ENCODE data around the gene ING5.

ING5 gene

GRCh38 chr2:241672243-241673188 is 29.3 kb upstream of the ING5 start:
- DNase-seq: no peak

- no peak for DNase-seq
These were observed 28.6 kb upstream of the ING5 start for GRCh38 chr2:241673189-241673663.

- no peak for DNase-seq
These were observed 27.8 kb upstream of the ING5 start for GRCh38 chr2:241673797-241674725.

GRCh38 chr2:241675885-241676284 is 26.0 kb upstream of the ING5 start:
- DNase-seq: no peak

- no peak for DNase-seq
These were observed 25.2 kb upstream of the ING5 start for GRCh38 chr2:241676665-241677064.

GRCh38 chr2:241677392-241677791 is 24.4 kb upstream of the ING5 start:
- no peak for DNase-seq

GRCh38 chr2:241678307-241678706 is 23.5 kb upstream of the ING5 start:
- DNase-seq: no peak

- DNase-seq: peak in 1 of 2 donors; percentile 15
These were observed 22.9 kb upstream of the ING5 start for GRCh38 chr2:241678784-241679540.

DNA sequence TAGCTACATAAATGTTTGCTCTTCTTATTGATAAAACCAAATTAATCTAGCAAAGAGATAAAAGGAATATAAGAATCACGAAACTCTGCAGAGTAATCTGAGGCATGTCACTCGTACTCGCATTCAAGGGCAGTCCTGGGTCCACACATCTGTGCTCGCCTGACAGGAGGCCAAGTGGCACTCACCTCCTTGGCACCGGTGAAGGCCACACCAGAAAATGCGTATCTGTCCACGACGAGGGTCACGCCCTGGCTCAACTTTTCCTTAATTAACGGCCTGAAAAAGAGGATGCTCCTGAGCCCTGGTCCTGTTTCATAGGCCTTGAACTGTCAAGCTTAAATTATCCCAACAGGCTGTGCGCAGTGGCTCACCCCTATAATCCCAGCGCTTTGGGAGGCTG is 21.8 kb upstream of the ING5 start:
- no peak for DNase-seq

DNA sequence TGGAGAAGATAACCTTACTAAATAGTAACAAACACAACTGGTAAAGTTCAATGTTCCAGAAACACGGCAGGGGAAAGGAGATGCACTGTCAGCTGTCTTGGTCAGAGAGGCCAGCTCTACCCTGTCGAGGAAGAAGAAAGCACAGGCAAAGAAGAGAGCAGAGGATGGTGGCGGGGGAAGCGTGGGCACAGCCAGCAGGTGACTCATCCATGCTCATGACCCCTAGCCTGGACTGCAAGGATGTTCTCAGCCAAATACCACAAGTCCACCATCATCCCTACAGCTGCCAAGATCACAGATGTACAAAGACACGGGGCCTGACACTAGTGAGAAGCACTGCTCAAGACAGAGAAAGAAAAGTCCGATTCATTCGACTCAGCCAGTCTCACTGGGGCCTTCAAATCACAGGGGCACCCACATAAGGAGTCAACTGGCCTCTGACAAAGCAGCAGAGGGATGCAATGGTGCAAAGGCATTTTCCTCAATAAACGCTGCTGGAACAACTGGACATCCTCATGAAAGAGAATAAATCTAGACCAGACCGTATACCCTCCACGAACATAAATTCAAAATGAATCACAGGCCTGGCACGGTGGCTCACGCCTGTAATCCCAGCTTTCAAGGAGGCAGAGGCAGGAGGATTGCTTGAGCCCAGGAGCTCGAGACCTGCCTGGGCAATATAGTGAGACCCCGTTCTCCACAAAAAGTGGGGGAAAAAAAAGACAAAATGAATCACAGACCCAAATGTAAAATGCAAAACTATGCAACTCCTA is 20.8 kb upstream of the ING5 start:
- DNase-seq: peak; percentile 16 to 53

DNA sequence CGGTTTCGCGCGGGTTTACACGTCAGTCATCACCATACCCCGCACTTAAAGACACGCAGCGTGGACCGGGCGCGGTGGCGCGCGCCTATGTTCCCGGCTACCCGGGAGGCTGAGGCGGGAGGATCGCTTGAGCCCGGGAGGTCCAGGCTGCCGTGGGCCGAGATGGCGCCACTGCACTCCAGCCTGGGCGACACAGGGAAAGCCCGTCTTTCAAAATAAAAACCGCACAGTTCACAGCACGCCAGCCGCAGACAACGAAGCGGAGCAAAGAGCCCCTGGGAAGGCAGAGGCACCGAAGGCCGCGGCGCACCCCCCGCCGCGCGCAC is 15.6 kb upstream of the ING5 start:
- DNase-seq: peak in 1 of 2 donors; percentile 11

GRCh38 chr2:241686650-241687425 is 15.0 kb upstream of the ING5 start, which contains the start of gene DTYMK:
Gene DTYMK, minus strand, starts transcription at chr2:241686815. Its CDS starts 32 bp downstream, at chr2:241686783.
- peak; percentile 98 for DNase-seq

GRCh38 chr2:241689306-241689705 is 12.5 kb upstream of the ING5 start:
- no peak for DNase-seq

DNA sequence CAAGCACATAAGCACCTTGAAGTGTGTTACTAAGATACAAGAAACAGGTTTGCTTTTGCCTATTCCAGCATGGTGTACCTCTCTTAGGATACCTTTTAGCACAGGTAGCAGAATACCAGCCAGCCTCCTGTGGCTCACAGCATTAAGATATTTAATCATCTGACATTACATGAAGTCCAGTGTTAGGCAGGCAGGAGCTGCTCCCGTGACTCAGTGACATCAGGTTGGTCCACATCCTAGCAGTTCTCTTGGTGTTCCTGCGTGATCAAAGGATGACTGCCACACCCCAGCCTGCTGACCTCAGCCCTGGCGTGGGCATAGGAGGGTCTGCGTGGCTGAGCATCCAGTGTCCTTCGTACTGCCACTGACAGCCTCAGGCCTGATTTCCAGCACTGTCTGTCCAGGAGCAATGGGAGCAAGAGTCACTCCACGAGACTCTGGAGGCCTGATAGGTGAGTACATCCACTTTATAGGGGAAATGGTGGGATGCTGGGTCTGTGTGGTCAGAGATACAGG is 11.6 kb upstream of the ING5 start:
- DNase-seq: no peak

DNA sequence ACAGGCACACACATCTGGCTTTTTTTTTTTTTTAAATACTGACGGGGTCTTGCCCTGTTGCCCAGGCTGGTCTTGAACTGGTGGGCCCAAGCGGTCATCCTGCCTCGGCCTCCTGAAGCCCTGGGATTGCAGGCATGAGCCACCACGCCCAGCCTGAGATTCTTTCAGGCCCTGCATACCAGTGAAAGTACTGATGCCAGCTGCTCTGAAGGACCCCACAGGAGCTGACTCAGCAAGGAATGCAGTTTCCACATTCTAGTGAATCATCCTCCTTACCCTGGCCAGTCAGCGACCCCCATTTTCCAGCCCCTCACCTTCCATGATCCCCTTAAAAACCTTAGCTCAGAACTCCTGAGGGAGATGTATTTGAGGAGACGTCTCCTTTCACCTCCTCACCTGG is 9.4 kb upstream of the ING5 start:
- no peak for DNase-seq

DNA sequence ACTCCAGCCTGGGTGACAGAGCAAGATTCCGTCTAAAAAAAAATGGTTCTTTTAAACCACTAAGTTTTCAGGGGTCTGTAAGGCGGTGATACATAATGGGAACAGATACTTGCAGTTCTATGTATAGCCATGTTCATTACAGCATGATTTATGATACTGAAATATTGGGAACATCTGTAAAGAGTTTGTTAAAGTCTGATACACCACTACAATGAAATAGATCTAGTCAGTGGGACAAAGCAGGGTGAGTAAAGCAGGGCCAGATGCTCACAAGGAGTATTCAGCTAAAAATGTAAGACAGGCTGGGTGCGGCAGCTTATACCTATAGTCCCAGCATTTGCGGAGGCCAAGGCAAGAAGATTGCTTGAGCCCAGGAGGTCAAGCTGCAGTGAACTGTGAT is 6.2 kb upstream of the ING5 start:
- no peak for DNase-seq

GRCh38 chr2:241701149-241701398 is 765 bp upstream of the ING5 start:
- no peak for DNase-seq

DNA sequence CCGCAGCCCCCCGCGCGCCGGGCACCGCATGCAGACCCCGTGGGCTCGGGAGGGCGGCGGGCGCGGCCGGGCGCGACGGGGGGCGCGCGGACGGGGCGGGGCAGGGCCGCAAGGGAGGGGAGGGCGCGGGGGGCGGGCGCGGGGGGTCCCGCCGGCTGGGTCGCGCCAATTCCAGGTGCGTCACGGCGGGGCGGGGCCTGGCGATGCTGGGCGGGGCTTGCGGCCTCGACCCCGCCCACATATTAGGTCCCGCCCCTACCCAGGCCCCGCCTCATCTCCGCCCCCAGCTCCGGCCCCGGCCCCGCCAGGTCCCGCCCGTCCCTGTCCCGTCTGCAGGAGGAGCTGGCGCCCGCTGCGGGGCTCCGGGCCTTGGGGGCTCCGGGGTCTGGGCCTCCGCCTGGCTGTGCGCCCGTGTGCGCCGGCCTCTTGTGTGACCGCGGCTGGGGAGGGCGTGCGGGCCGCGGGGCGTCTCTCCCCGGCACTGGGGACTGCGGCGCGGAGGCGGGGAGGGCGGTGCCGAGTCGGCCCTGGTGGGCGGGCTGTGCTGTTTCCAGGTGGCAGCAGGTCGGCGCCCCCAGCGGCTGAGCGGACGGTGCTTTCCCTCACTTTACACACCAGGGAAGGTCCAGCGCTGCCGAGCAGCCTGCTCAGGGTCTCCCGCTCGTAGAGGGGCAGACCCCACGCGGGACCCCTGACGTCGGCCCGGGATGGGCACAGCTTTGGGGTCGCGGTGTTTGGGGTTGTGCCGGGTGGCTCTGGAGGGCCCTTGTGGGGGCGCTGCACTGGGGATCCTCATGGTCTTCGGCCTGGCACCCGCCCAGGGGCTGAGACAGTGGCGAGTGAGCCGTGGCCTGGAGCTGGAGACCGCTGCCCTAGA is 554 bp downstream of the ING5 start:
- DNase-seq: peak; percentile 79 to 88

DNA sequence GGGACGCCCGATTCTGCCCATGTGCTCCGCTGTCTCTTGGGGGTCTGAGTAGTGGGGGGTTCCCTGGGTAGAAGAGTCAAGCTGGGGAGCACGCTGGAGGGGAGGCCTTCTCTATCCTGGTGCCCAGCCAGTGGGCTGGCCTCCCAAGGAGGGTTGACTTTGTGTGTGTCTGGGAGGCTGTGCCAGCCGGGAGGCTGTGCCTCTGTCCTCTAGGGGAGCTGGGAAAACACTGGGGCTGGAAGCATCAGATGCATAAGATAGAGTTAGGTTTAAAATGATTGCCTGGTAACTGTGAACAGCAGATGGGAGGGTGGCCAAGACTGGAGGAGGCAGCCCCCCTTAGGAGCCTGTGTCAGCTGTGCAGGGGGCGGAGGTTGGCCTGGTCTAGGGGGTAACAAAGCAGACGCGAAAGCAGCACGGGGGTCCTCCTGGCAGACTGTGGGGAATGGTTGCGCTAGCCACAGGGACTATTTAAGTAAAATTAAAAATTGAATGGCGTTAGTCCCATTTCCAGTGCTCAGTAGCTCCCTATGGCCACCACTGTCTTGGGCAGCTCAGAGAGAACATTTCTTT is 1.3 kb downstream of the ING5 start:
- no peak for DNase-seq

DNA sequence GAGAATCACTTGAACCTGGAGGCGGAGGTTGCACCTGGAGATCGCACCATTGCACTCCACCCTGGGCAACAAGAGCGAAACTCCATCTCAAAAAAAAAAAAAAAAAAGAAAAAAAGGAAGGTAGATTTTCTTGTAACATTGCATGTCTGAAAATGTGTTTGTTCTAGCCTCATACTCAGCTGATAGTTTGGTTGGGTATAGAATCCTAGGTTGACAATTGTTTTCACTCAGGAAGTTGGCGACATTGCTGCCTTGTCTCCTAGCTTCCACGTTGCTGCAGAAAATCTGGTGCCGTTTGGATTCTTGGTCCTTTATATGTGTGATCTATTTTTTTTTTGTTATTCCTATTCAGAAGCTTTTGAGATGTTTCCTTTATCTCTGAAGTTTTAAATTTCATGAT is 4.7 kb downstream of the ING5 start:
- no peak for DNase-seq

Measured in inflammatory macrophage (primary cell).